Measurements from ENCODE around the gene RANBP3. TPM values are rescaled to one million over a fixed set of nuclear protein-coding genes. Genes with fewer than 3 reads are reported as not detected.
"Not testable (repeated sequence)": the region's sequence is repeated elsewhere in the genome, so short reads cannot be mapped to it uniquely, and the experiment has no call there.

Gene RANBP3
- total RNA-seq, 1 donor from 2014 or later: 76.1 TPM

DNA sequence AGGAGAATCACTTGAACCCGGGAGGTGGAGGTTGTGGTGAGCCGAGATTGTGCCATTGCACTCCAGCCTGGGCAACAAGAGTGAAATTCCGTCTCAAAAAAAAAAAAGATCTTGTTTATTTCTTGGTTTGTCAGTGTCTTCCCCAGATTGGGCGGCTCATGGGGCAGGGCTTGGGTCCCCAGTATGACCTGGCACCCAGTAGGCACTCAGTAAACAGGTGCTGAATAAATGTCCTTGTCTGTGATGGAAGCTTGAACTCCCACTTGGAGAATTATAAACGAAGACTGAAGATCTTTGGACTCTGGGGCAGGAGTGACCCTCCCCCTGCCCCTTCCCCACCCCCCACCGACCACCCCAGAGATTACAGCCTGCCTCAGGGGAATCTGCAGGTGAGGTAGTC lies 97.7 kb downstream of the RANBP3 start:
- DNase-seq (ENCODE audit: low read depth): no peak
- Histone ChIP-seq H3K27me3 (ENCODE audit: control insufficient read depth, insufficient read depth, low read length) (peaks cover 18% of the 10 kb centered on the region), H3K36me3 (ENCODE audit: control insufficient read depth, insufficient read depth, low read length) (no peaks in the 10 kb centered on the region), H3K4me3 (ENCODE audit: low read depth, low read length) (no peak overlapping the region)
- TF ChIP-seq, protein P1, sequence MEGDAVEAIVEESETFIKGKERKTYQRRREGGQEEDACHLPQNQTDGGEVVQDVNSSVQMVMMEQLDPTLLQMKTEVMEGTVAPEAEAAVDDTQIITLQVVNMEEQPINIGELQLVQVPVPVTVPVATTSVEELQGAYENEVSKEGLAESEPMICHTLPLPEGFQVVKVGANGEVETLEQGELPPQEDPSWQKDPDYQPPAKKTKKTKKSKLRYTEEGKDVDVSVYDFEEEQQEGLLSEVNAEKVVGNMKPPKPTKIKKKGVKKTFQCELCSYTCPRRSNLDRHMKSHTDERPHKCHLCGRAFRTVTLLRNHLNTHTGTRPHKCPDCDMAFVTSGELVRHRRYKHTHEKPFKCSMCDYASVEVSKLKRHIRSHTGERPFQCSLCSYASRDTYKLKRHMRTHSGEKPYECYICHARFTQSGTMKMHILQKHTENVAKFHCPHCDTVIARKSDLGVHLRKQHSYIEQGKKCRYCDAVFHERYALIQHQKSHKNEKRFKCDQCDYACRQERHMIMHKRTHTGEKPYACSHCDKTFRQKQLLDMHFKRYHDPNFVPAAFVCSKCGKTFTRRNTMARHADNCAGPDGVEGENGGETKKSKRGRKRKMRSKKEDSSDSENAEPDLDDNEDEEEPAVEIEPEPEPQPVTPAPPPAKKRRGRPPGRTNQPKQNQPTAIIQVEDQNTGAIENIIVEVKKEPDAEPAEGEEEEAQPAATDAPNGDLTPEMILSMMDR (IDR thresholded peaks at IDR 0.05; ENCODE audit: insufficient read depth, low read length, poor library complexity, severe bottlenecking): no peak

DNA sequence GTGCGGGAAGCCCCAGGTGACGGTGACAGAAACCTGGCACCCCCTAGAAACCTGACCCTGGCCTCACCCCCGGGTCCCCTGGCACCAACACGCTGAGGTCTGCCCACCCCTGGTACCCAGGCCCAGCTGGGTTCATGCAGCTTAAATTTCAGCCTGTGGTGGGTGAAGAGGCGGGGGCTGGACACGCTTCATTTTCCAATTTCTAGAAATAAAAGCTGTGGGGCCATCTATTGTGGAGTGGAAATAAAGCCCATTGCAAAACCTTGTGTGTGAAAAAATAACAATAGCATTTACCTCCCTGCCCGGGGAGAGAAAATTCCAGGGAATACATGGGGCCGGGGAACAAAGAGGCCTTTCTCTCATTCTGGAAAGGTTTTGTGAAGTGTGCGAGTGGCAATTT lies 100.1 kb downstream of the RANBP3 start:
- peaks cover 15% of the 10 kb centered on the region for H3K27me3 ChIP-seq (ENCODE audit: control insufficient read depth, insufficient read depth, low read length)
- H3K36me3 ChIP-seq (ENCODE audit: control insufficient read depth, insufficient read depth, low read length): no peaks in the 10 kb centered on the region
- H3K4me3 ChIP-seq (ENCODE audit: low read depth, low read length): no peak overlapping the region
- TF ChIP-seq, protein P1 (IDR thresholded peaks at IDR 0.05; ENCODE audit: insufficient read depth, low read length, poor library complexity, severe bottlenecking): no peak
- DNase-seq (ENCODE audit: low read depth): no peak

DNA sequence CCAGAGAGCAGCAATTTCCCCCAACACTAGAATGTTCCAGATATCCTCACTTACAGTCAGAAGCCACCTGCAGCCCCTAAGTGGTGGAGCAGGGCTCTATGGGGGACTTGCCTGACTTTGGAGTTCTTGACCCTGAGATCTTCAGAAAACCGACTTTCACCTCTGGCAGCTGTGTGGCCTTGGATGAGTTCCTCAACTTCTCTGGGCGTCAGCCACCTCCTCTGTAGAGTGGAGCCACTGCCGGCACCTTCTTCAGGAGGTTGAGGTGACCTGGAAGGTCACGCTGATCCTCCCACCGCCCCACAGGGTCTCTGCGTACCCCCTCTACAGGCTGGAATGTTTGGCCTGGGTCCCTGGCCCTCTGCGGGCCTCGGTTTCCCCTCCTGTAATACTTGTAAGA lies 100.5 kb downstream of the RANBP3 start:
- no peak for DNase-seq (ENCODE audit: low read depth)
- TF ChIP-seq, protein P1 (IDR thresholded peaks at IDR 0.05; ENCODE audit: insufficient read depth, low read length, poor library complexity, severe bottlenecking): no peak
- Histone ChIP-seq H3K36me3 (ENCODE audit: control insufficient read depth, insufficient read depth, low read length) (no peaks in the 10 kb centered on the region), H3K4me3 (ENCODE audit: low read depth, low read length) (no peak overlapping the region), H3K27me3 (ENCODE audit: control insufficient read depth, insufficient read depth, low read length) (peaks cover 15% of the 10 kb centered on the region)

DNA sequence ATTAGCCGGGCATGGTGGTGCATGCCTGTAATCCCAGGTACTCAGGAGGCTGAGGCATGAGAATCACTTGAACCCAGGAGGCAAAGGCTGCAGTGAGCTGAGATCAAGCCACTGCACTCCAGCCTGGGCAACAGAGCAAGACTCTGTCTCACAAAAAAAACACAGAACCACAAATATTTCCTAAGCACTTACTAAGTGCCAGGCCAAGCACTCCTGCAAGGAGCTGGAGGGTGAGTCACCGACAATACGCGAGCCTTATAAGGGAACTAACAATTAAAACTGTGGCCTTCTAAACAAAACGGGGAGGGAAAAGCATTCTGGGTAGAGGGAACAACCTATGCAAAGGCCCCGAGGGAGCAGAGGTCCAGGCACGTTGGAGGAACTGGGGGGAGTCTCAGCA lies 103.4 kb downstream of the RANBP3 start:
- H3K4me3 ChIP-seq (ENCODE audit: low read depth, low read length); H3K27me3 ChIP-seq (ENCODE audit: control insufficient read depth, insufficient read depth, low read length); DNase-seq (ENCODE audit: low read depth); H3K36me3 ChIP-seq (ENCODE audit: control insufficient read depth, insufficient read depth, low read length): not testable (repeated sequence)

DNA sequence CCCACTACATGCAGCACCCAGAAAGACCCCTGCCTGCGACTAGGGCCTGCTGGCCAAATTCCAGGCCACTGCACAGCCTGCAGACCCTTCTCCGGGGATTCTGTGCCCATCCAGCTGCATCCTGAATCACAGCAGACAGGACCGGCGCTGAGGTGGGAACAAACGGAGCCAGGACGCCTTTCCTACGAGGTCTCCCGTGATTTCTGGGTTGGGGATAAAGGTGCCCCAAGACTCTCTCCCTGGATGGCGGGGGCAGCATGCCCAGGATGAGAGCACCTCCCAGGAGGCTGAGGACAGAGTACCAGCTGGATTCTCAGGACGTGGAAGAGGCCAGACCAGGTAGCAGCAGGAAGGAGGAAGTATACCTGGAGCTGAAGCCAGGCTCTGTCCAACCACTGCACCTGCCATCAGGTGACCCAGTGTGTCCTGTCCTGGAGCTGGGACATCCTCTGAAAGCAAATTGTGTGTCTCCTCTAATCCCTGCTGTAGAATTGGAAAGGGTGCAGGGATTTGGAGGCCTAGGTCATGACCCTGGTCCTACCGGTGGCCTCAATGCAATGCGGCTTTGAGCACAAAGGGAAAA lies 104.2 kb downstream of the RANBP3 start:
- H3K27me3 ChIP-seq (ENCODE audit: control insufficient read depth, insufficient read depth, low read length): no peaks in the 10 kb centered on the region
- TF ChIP-seq, protein P1 (IDR thresholded peaks at IDR 0.05; ENCODE audit: insufficient read depth, low read length, poor library complexity, severe bottlenecking): no peak
- no peaks in the 10 kb centered on the region for H3K36me3 ChIP-seq (ENCODE audit: control insufficient read depth, insufficient read depth, low read length)

DNA sequence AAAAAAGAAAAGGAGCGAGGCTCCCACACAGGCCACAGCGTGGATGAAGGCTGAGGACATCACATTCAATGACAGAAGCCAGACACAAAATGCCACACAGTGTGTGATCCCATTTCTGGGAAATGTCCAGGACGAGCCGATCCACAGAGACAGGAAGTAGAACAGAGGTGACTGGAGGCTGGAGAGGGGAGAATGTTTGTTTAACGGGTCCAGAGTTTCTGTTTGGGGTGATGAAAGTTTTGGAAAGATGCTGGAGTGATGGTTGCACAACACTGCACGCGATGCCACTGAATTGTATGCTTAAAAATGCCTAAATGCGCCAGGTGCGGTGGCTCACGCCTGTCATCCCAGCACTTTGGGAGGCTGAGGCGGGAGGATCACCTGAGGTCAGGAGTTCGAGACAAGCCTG lies 107.0 kb downstream of the RANBP3 start:
- peaks cover 2% of the 10 kb centered on the region for H3K27me3 ChIP-seq (ENCODE audit: control insufficient read depth, insufficient read depth, low read length)
- H3K36me3 ChIP-seq (ENCODE audit: control insufficient read depth, insufficient read depth, low read length): no peaks in the 10 kb centered on the region
- H3K4me3 ChIP-seq (ENCODE audit: low read depth, low read length): no peak overlapping the region
- no peak for DNase-seq (ENCODE audit: low read depth)
- TF ChIP-seq, protein P1 (IDR thresholded peaks at IDR 0.05; ENCODE audit: insufficient read depth, low read length, poor library complexity, severe bottlenecking): no peak

More for the DNA sequence above, 104.2 kb downstream of the RANBP3 start:
- DNase-seq (ENCODE audit: low read depth): no peak
- H3K4me3 ChIP-seq (ENCODE audit: low read depth, low read length): no peak overlapping the region
